GM23338 (cell line): ENCODE data around the gene APPBP2. TPM values are rescaled to one million over a fixed set of nuclear protein-coding genes. Genes with fewer than 3 reads are reported as not detected.

Experiments
- ATAC-seq: fragments of 200-7000 bp; cut with Tn5 transposase; 3 replicates; pipeline ENCODE4 v1.9.1; 2020
- DNase-seq: peaks from one replicate; pipeline ENCODE4 v3.0.0-alpha.2; 2015; ENCODE audit warnings: low spot score
- H2AFZ ChIP-seq: fragments of 200-600 bp; sonication (generic); 2 replicates; pipeline ENCODE4 v1.8.0; 2016; ENCODE audit warnings: antibody characterized with exemption, mild to moderate bottlenecking, moderate library complexity
- H3F3A ChIP-seq: fragments of 200-600 bp; sonication (generic); replicated peaks from 2 replicates; pipeline ENCODE4 v1.8.0; 2017; ENCODE audit warnings: antibody characterized with exemption, mixed run types, low read depth
- H3K27ac ChIP-seq: fragments of 200-600 bp; sonication (generic); 2 replicates; pipeline ENCODE4 v1.6.1; 2016; ENCODE audit warnings: low read depth
- H3K27me3 ChIP-seq: fragments of 200-600 bp; sonication (generic); 2 replicates; pipeline ENCODE4 v1.8.0; 2016; ENCODE audit warnings: mild to moderate bottlenecking, mixed run types, moderate library complexity; ENCODE audit not compliant: insufficient read depth
- H3K36me3 ChIP-seq: fragments of 200-600 bp; sonication (generic); 2 replicates; pipeline ENCODE4 v1.8.0; 2016; ENCODE audit warnings: mild to moderate bottlenecking; ENCODE audit not compliant: insufficient read depth
- H3K4me1 ChIP-seq: fragments of 200-600 bp; sonication (generic); 2 replicates; pipeline ENCODE4 v1.8.0; 2016; ENCODE audit warnings: mild to moderate bottlenecking, moderate library complexity; ENCODE audit not compliant: insufficient read depth
- H3K4me2 ChIP-seq: fragments of 200-600 bp; sonication (generic); 2 replicates; pipeline ENCODE4 v1.7.1; 2017; ENCODE audit warnings: mixed run types
- H3K4me3 ChIP-seq: fragments of 200-600 bp; sonication (generic); 2 replicates; pipeline ENCODE4 v1.6.1; 2016; ENCODE audit warnings: mixed run types
- H3K79me2 ChIP-seq: fragments of 200-600 bp; sonication (generic); replicated peaks from 2 replicates; pipeline ENCODE4 v1.8.0; 2017; ENCODE audit warnings: mild to moderate bottlenecking; ENCODE audit not compliant: insufficient read depth
- H3K9me2 ChIP-seq: fragments of 200-600 bp; sonication (generic); 2 replicates; pipeline ENCODE4 v1.8.0; 2017; ENCODE audit not compliant: insufficient read depth
- H4K20me1 ChIP-seq: fragments of 200-600 bp; sonication (generic); replicated peaks from 2 replicates; pipeline ENCODE4 v1.8.0; 2017; ENCODE audit warnings: mild to moderate bottlenecking; ENCODE audit not compliant: insufficient read depth
- H3K27ac Mint-ChIP-seq: 2 replicates; pipeline ENCODE4 v1.8.0; 2020; ENCODE audit warnings: inconsistent platforms, mild to moderate bottlenecking, moderate library complexity, mixed read lengths
- H3K27me3 Mint-ChIP-seq: 3 replicates; pipeline ENCODE4 v1.8.0; 2022; ENCODE audit warnings: low read depth, mild to moderate bottlenecking, moderate library complexity, mixed read lengths, inconsistent platforms; ENCODE audit not compliant: insufficient read depth, poor library complexity
- H3K36me3 Mint-ChIP-seq: 3 replicates; pipeline ENCODE4 v1.8.0; 2021; ENCODE audit warnings: low read depth, mild to moderate bottlenecking, inconsistent platforms, moderate library complexity, mixed read lengths
- H3K4me1 Mint-ChIP-seq: 3 replicates; pipeline ENCODE4 v1.8.0; 2020; ENCODE audit warnings: mild to moderate bottlenecking, inconsistent platforms, mixed read lengths
- H3K4me3 Mint-ChIP-seq: 3 replicates; pipeline ENCODE4 v1.8.0; 2021; ENCODE audit warnings: moderate library complexity, mild to moderate bottlenecking, inconsistent platforms, mixed read lengths
- H3K9me3 Mint-ChIP-seq: 3 replicates; pipeline ENCODE4 v1.8.0; 2020; ENCODE audit warnings: moderate library complexity, mild to moderate bottlenecking, inconsistent platforms, mixed read lengths
- CREB1 ChIP-seq: fragments of 250-450 bp; sonication (Bioruptor Pico); IDR thresholded peaks from 2 replicates; pipeline ENCODE4 v1.5.0; 2020; ENCODE audit warnings: low read depth, mild to moderate bottlenecking, moderate library complexity
- EZH2 ChIP-seq: fragments of 200-600 bp; sonication (generic); IDR thresholded peaks from one replicate; pipeline ENCODE4 v1.8.0; 2017; ENCODE audit warnings: antibody characterized with exemption, mild to moderate bottlenecking, low read depth; ENCODE audit not compliant: unreplicated experiment
- EZH2phosphoT487 ChIP-seq: fragments of 200-600 bp; sonication (generic); IDR thresholded peaks from one replicate; pipeline ENCODE4 v1.8.1; 2018; ENCODE audit warnings: antibody characterized with exemption; ENCODE audit not compliant: unreplicated experiment
- JUNB ChIP-seq: IDR thresholded peaks from one replicate; pipeline ENCODE4 v1.6.1; 2016; ENCODE audit warnings: antibody characterized with exemption; ENCODE audit not compliant: unreplicated experiment
- NANOG ChIP-seq: IDR thresholded peaks from 2 replicates; pipeline ENCODE4 v1.6.1; 2016; ENCODE audit warnings: antibody characterized with exemption, borderline replicate concordance
- POLR2AphosphoS5 ChIP-seq: IDR thresholded peaks from 2 replicates; pipeline ENCODE4 v1.6.1; 2016; ENCODE audit warnings: antibody characterized with exemption, low read depth
- STAT1 ChIP-seq: IDR thresholded peaks from one replicate; pipeline ENCODE4 v1.6.1; 2016; ENCODE audit warnings: antibody characterized with exemption; ENCODE audit not compliant: unreplicated experiment
- ZNF114 ChIP-seq: fragments of 250-450 bp; sonication (Bioruptor Pico); IDR thresholded peaks from 2 replicates; pipeline ENCODE4 v1.5.0; 2020; ENCODE audit warnings: mild to moderate bottlenecking, moderate library complexity
- ZNF331 ChIP-seq: fragments of 250-450 bp; sonication (Bioruptor Pico); IDR thresholded peaks from 2 replicates; pipeline ENCODE4 v1.5.0; 2020; ENCODE audit warnings: low read depth, mild to moderate bottlenecking, moderate library complexity
- polyA plus RNA-seq: library from polyadenylated mRNA; unstranded; fragments of >200 nt; fragmentation: Nextera tagmentation; extraction: Ambion mirVana; gene quantifications from 2 replicates; pipeline ENCODE4 v1.2.1, GENCODE V29; 2016
- total RNA-seq: library from RNA; depleted of rRNA; stranded (reverse); fragments of >200 nt; shearing (Covaris generic); gene quantifications from 2 replicates; pipeline ENCODE4 v1.2.3, GENCODE V29; 2014
- TF ChIP-seq, protein P1 (sequence below): IDR thresholded peaks from 2 replicates; pipeline ENCODE4 v1.6.1; 2016; ENCODE audit warnings: antibody characterized with exemption
- TF ChIP-seq, protein P2 (sequence below), 2 experiments: fragments of 200-600 bp in 1 of 2; sonication (generic) in 1 of 2; conservative IDR thresholded peaks; 2 replicates each; pipeline versions ENCODE4 v1.5.1 to v1.6.1; 2016 to 2017; ENCODE audit warnings: antibody characterized with exemption in 2 of 2, low read depth in 2 of 2, mild to moderate bottlenecking in 2 of 2, moderate library complexity in 1 of 2
- TF ChIP-seq, protein P3 (sequence below): fragments of 250-450 bp; sonication (Bioruptor Pico); IDR thresholded peaks from 2 replicates; pipeline ENCODE4 v1.5.0; 2020; ENCODE audit warnings: mild to moderate bottlenecking, moderate library complexity

Gene APPBP2
- total and polyA plus RNA-seq, 2 experiments from 2014 or later, result 9.3 to 15.0 TPM

DNA sequence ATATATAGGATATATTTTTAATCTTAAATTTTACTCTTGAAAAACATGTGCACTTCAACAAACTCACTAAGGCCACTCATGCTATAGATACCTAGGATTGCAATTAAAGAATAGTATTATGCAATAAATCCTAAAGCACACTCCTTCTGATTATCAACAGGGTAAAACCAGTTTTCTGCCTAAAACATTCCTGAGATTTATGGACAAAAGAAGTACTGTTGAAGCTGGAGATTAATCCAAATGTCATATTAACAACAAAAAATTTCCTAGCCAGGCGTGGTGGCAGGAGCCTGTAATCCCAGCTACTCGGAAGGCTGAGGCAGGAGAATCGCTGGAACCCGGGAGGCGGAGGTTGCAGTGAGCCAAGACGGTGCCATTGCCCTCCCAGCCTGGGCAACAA is 82.3 kb downstream of the APPBP2 start:
- Histone ChIP-seq H3K27me3 (no peaks in the 10 kb centered on the region), H3K4me2 (no peak overlapping the region), H3K4me1 (peaks cover 6% of the 10 kb centered on the region; the same call in 1 of the 2 replicates), H3K9me2 (no peaks in the 10 kb centered on the region), H3K79me2 (no peaks in the 10 kb centered on the region), H3K27ac (0 out of 2 replicates have a peak overlapping the region, but pooled peaks have one; percentile 13), H3K36me3 (peaks cover 4% of the 10 kb centered on the region; the same call in 1 of the 2 replicates), H3F3A (no peaks in the 10 kb centered on the region; the same call in 1 of the 2 replicates), H4K20me1 (no peaks in the 10 kb centered on the region), H2AFZ (no peak overlapping the region), H3K4me3 (no peak overlapping the region)
- Mint-ChIP-seq H3K9me3 (peaks cover 10% of the 10 kb centered on the region; the same call in 2 of the 3 replicates), H3K36me3 (peaks cover 9% of the 10 kb centered on the region; the same call in 2 of the 3 replicates), H3K27me3 (peaks cover 4% of the 10 kb centered on the region), H3K4me3 (no peak overlapping the region), H3K27ac (no peak overlapping the region), H3K4me1 (peaks cover 3% of the 10 kb centered on the region; the same call in 2 of the 3 replicates)
- TF ChIP-seq, protein P1, sequence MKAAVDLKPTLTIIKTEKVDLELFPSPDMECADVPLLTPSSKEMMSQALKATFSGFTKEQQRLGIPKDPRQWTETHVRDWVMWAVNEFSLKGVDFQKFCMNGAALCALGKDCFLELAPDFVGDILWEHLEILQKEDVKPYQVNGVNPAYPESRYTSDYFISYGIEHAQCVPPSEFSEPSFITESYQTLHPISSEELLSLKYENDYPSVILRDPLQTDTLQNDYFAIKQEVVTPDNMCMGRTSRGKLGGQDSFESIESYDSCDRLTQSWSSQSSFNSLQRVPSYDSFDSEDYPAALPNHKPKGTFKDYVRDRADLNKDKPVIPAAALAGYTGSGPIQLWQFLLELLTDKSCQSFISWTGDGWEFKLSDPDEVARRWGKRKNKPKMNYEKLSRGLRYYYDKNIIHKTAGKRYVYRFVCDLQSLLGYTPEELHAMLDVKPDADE, result no peak
- TF ChIP-seq EZH2 (no peak), CREB1 (CRISPR knock-in tag) (no peak), JUNB (no peak), EZH2phosphoT487 (no peak), STAT1 (no peak), POLR2AphosphoS5 (no peak), ZNF114 (CRISPR knock-in tag) (no peak), NANOG (no peak), ZNF331 (CRISPR knock-in tag) (no peak)
- TF ChIP-seq, protein P2, sequence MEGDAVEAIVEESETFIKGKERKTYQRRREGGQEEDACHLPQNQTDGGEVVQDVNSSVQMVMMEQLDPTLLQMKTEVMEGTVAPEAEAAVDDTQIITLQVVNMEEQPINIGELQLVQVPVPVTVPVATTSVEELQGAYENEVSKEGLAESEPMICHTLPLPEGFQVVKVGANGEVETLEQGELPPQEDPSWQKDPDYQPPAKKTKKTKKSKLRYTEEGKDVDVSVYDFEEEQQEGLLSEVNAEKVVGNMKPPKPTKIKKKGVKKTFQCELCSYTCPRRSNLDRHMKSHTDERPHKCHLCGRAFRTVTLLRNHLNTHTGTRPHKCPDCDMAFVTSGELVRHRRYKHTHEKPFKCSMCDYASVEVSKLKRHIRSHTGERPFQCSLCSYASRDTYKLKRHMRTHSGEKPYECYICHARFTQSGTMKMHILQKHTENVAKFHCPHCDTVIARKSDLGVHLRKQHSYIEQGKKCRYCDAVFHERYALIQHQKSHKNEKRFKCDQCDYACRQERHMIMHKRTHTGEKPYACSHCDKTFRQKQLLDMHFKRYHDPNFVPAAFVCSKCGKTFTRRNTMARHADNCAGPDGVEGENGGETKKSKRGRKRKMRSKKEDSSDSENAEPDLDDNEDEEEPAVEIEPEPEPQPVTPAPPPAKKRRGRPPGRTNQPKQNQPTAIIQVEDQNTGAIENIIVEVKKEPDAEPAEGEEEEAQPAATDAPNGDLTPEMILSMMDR (conservative IDR thresholded peaks at IDR 0.05; ENCODE audit: low read depth in 2 of 2), result no peak
- TF ChIP-seq, protein P3, sequence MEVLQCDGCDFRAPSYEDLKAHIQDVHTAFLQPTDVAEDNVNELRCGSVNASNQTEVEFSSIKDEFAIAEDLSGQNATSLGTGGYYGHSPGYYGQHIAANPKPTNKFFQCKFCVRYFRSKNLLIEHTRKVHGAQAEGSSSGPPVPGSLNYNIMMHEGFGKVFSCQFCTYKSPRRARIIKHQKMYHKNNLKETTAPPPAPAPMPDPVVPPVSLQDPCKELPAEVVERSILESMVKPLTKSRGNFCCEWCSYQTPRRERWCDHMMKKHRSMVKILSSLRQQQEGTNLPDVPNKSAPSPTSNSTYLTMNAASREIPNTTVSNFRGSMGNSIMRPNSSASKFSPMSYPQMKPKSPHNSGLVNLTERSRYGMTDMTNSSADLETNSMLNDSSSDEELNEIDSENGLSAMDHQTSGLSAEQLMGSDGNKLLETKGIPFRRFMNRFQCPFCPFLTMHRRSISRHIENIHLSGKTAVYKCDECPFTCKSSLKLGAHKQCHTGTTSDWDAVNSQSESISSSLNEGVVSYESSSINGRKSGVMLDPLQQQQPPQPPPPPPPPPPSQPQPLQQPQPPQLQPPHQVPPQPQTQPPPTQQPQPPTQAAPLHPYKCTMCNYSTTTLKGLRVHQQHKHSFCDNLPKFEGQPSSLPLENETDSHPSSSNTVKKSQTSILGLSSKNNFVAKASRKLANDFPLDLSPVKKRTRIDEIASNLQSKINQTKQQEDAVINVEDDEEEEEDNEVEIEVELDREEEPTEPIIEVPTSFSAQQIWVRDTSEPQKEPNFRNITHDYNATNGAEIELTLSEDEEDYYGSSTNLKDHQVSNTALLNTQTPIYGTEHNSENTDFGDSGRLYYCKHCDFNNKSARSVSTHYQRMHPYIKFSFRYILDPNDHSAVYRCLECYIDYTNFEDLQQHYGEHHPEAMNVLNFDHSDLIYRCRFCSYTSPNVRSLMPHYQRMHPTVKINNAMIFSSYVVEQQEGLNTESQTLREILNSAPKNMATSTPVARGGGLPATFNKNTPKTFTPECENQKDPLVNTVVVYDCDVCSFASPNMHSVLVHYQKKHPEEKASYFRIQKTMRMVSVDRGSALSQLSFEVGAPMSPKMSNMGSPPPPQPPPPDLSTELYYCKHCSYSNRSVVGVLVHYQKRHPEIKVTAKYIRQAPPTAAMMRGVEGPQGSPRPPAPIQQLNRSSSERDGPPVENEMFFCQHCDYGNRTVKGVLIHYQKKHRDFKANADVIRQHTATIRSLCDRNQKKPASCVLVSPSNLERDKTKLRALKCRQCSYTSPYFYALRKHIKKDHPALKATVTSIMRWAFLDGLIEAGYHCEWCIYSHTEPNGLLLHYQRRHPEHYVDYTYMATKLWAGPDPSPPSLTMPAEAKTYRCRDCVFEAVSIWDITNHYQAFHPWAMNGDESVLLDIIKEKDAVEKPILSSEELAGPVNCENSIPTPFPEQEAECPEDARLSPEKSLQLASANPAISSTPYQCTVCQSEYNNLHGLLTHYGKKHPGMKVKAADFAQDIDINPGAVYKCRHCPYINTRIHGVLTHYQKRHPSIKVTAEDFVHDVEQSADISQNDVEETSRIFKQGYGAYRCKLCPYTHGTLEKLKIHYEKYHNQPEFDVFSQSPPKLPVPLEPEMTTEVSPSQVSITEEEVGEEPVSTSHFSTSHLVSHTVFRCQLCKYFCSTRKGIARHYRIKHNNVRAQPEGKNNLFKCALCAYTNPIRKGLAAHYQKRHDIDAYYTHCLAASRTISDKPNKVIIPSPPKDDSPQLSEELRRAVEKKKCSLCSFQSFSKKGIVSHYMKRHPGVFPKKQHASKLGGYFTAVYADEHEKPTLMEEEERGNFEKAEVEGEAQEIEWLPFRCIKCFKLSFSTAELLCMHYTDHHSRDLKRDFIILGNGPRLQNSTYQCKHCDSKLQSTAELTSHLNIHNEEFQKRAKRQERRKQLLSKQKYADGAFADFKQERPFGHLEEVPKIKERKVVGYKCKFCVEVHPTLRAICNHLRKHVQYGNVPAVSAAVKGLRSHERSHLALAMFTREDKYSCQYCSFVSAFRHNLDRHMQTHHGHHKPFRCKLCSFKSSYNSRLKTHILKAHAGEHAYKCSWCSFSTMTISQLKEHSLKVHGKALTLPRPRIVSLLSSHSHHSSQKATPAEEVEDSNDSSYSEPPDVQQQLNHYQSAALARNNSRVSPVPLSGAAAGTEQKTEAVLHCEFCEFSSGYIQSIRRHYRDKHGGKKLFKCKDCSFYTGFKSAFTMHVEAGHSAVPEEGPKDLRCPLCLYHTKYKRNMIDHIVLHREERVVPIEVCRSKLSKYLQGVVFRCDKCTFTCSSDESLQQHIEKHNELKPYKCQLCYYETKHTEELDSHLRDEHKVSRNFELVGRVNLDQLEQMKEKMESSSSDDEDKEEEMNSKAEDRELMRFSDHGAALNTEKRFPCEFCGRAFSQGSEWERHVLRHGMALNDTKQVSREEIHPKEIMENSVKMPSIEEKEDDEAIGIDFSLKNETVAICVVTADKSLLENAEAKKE (CRISPR knock-in tag), result no peak
- DNase-seq, result no peak
- ATAC-seq, result no peak
